MCF 10A (cell line): ENCODE results near the gene AWAT1. TPM values are rescaled to one million over a fixed set of nuclear protein-coding genes. Genes with fewer than 3 reads are reported as not detected.
A peak's percentile ranks its signal among the peaks of the same experiment; 100 is the strongest.
"Not testable (repeated sequence)": the region's sequence is repeated elsewhere in the genome, so short reads cannot be mapped to it uniquely, and the experiment has no call there.

Source experiments
- BruUV-seq: library from RNA; stranded (reverse); fragments of 400-500 nt; replicated peaks from 2 replicates; lab custom pipeline; 2021; lab: Mats Ljungman, UMichigan
- CTCF ChIA-PET: fragments of 300-600 bp; sonication (Branson Sonifier 250); formaldehyde crosslinking; extraction: SDS; loops from one replicate; lab custom pipeline; 2021; ENCODE audit warnings: antibody characterized with exemption, inconsistent platforms; lab: Yijun Ruan, JAX
- POLR2A ChIA-PET: fragments of 300-600, 350-650 bp; sonication (Branson Sonifier 250); formaldehyde crosslinking; extraction: SDS; loops from one replicate; lab custom pipeline; 2020; ENCODE audit warnings: antibody characterized with exemption, inconsistent platforms; lab: Yijun Ruan, JAX
- DNase-seq: peaks from one replicate; pipeline ENCODE4 v3.0.0-alpha.2; 2018; ENCODE audit not compliant: unreplicated experiment
- H3K27ac Mint-ChIP-seq: one replicate; pipeline ENCODE4 v1.8.0; 2022; ENCODE audit warnings: mild to moderate bottlenecking, low read depth, mixed read lengths; ENCODE audit not compliant: unreplicated experiment
- H3K27me3 Mint-ChIP-seq: one replicate; pipeline ENCODE4 v1.8.0; 2022; ENCODE audit warnings: mixed read lengths; ENCODE audit not compliant: insufficient read depth, unreplicated experiment
- H3K36me3 Mint-ChIP-seq: one replicate; pipeline ENCODE4 v1.8.0; 2022; ENCODE audit warnings: mild to moderate bottlenecking, moderate library complexity, mixed read lengths; ENCODE audit not compliant: insufficient read depth, unreplicated experiment
- H3K4me1 Mint-ChIP-seq: one replicate; pipeline ENCODE4 v1.8.0; 2022; ENCODE audit warnings: mixed read lengths; ENCODE audit not compliant: insufficient read depth, unreplicated experiment
- H3K4me3 Mint-ChIP-seq: one replicate; pipeline ENCODE4 v1.8.0; 2022; ENCODE audit warnings: mild to moderate bottlenecking, moderate library complexity, mixed read lengths; ENCODE audit not compliant: unreplicated experiment
- H3K9me3 Mint-ChIP-seq: one replicate; pipeline ENCODE4 v1.8.0; 2022; ENCODE audit warnings: mixed read lengths; ENCODE audit not compliant: unreplicated experiment
- intact Hi-C: fragments of 100-400 bp; cut with micrococcal nuclease; formaldehyde crosslinking; loops from 2 replicates; pipeline ENCODE4 v1.14.1; 2022
- total RNA-seq: library from RNA; stranded (reverse); gene quantifications from 2 replicates; pipeline ENCODE4 v1.2.3, GENCODE V29; 2022
- TF ChIP-seq, protein P1 (sequence below): fragments of 200-600 bp; IDR thresholded peaks from one replicate; pipeline ENCODE4 v1.8.0; 2022; ENCODE audit warnings: antibody characterized with exemption, mild to moderate bottlenecking; ENCODE audit not compliant: unreplicated experiment

AWAT1 gene
- total RNA-seq, 1 experiment from 2014 or later: not detected

DNA sequence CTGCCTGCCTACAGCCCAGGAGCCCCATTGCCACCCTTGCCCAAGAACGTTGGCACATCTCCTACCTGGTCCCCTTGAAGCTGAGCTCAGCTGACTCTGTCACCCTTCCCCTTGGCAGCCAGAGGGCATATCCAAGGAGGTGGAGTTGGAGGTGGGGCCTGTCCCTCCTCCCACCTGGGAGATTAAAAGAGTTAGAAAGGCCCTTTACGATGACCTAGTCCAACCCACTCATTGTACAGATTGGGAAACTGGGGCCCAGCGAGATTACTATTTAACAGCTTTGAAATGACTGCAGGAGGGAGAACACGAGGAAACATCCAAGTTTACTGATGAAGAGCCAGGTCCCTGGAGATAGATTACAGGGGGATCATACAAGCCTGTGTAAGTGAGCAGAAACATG lies 25.6 kb downstream of the AWAT1 start, which contains the start of gene P2RY4:
P2RY4 (minus strand) TSS at position 101 of the 400 bp plus-strand sequence. CDS start 580 bp downstream, outside the sequence.
- no peak within 1 kb of the TSS for H3K4me3 Mint-ChIP-seq
- no peaks in the 10 kb centered on the region for H3K36me3 Mint-ChIP-seq
- ChIA-PET POLR2A (interaction anchor here (0.7 kb wide), 1 partner anchor 127 kb away, joined by 3 read pairs; the partner anchor contains the start of gene IGBP1), CTCF (interaction anchor here (0.6 kb wide), 2 partner anchors 106 to 692 kb away, joined by 3 to 4 read pairs; no protein-coding TSS in a partner anchor)
- BruUV-seq: no TSS peak
- no peak within 1 kb of the TSS for H3K27ac Mint-ChIP-seq
- intact Hi-C loops: loop anchor here (10.0 kb wide), 1 partner anchor 765 kb away; no protein-coding TSS in a partner anchor
- TF ChIP-seq, protein P1, sequence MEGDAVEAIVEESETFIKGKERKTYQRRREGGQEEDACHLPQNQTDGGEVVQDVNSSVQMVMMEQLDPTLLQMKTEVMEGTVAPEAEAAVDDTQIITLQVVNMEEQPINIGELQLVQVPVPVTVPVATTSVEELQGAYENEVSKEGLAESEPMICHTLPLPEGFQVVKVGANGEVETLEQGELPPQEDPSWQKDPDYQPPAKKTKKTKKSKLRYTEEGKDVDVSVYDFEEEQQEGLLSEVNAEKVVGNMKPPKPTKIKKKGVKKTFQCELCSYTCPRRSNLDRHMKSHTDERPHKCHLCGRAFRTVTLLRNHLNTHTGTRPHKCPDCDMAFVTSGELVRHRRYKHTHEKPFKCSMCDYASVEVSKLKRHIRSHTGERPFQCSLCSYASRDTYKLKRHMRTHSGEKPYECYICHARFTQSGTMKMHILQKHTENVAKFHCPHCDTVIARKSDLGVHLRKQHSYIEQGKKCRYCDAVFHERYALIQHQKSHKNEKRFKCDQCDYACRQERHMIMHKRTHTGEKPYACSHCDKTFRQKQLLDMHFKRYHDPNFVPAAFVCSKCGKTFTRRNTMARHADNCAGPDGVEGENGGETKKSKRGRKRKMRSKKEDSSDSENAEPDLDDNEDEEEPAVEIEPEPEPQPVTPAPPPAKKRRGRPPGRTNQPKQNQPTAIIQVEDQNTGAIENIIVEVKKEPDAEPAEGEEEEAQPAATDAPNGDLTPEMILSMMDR: no peak
- no peak for DNase-seq
- H3K27me3 Mint-ChIP-seq: peaks cover 30% of the 10 kb centered on the region
- no peaks in the 10 kb centered on the region for H3K4me1 Mint-ChIP-seq
- no peaks in the 10 kb centered on the region for H3K9me3 Mint-ChIP-seq

DNA sequence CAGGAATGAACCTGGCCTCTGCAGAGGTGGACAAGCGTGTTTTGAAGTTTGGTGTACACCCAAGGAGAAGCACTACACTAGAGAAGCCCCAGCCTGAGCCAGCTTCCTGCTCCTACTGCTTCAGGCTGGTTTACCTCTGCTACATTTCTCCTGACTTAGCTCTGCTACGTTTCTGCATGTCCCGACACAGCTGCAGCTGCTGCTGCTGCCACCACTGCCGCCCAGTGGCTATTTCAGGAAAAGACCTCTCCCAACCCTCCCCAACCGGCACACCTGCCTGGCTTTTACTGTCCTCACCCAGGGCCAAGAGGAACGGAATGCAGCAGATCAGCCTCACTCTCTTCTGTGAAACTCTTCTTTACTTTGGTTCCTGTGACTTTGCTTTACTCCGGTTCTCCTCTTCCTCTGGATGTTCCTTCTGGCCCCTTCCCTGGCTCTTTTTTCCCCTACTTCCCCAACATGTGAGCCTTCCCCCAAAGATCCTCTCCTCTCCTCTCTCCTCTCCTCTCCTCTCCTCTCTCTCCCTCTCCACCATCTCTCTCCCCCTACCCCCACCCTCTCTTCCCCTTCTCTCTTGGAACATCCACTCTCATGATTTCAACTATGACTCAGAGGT lies 28.6 kb downstream of the AWAT1 start:
- ChIA-PET POLR2A (interaction anchor here (1.4 kb wide), 1 partner anchor 130 kb away, joined by 3 read pairs; the partner anchor contains the start of gene IGBP1), CTCF (interaction anchor here (0.6 to 2.8 kb wide), 15 partner anchors 9 to 775 kb away, joined by 3 to 15 read pairs (median 3); partner anchors contain the start of gene PDZD11)
- H3K9me3 Mint-ChIP-seq: no peaks in the 10 kb centered on the region
- H3K27me3 Mint-ChIP-seq: peaks cover 13% of the 10 kb centered on the region
- H3K27ac Mint-ChIP-seq: no peak overlapping the region
- peak; percentile 49 for DNase-seq
- no TSS peak for BruUV-seq
- TF ChIP-seq, protein P1: peak; percentile 61
- no peak overlapping the region for H3K4me3 Mint-ChIP-seq
- H3K4me1 Mint-ChIP-seq: no peaks in the 10 kb centered on the region
- intact Hi-C loops: loop anchor here (1.0 to 10.0 kb wide), 3 partner anchors 66 to 768 kb away; partner anchors contain the start of gene IGBP1
- no peaks in the 10 kb centered on the region for H3K36me3 Mint-ChIP-seq

DNA sequence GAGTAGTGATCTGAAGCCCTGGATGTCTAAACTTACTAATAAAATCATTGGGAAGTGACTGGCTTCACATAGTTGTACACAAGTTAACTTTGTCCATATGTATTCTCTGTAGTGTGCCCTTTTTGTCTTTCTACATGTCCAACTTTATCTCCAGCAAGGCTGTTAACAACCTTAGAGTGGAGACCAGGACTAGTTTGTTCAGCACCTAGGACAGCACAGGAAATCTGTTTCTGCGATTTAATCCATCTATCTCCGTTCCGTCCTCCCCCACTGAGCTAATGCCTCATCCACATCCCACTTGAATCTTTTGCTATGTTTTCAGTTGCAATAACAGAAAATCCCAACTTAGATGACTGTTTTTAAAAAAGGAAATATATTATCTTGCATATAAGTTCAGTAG lies 30.3 kb downstream of the AWAT1 start:
- no TSS peak for BruUV-seq
- no peak overlapping the region for H3K27ac Mint-ChIP-seq
- no peaks in the 10 kb centered on the region for H3K4me1 Mint-ChIP-seq
- peaks cover 22% of the 10 kb centered on the region for H3K27me3 Mint-ChIP-seq
- intact Hi-C loops: loop anchor here (10.0 kb wide), 1 partner anchor 770 kb away; no protein-coding TSS in a partner anchor
- ChIA-PET POLR2A (no interaction called here), CTCF (interaction anchor here (0.6 to 0.9 kb wide), 5 partner anchors 31 to 617 kb away, joined by 3 read pairs; no protein-coding TSS in a partner anchor)
- no peak for DNase-seq
- no peak overlapping the region for H3K4me3 Mint-ChIP-seq
- TF ChIP-seq, protein P1: no peak
- no peaks in the 10 kb centered on the region for H3K9me3 Mint-ChIP-seq
- H3K36me3 Mint-ChIP-seq: no peaks in the 10 kb centered on the region

DNA sequence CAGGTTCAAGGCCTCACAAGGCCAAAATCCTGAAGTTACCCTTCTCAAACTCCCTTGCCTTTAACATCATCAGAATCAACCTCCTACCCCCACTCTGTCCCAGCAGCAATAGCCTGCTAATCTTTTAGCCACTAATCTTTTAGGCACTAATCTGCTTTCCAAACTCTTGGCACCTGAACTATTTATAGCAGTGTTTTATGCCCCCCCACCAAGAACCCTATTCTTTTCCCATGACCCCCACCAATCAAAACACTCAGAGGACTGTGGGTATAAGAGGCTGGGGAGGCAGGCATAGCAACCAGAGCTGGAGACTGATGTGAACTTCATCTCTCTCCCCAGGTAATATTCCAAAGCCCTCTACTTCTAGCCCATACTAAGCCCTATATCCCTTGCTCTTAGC lies 33.6 kb downstream of the AWAT1 start, which contains the start of gene ARR3:
ARR3 (plus strand) TSS at position 301 of the 400 bp plus-strand sequence. CDS start 1,052 bp downstream, outside the sequence.
- Mint-ChIP-seq H3K9me3 (no peaks in the 10 kb centered on the region), H3K4me3 (no peak within 1 kb of the TSS), H3K36me3 (no peaks in the 10 kb centered on the region), H3K27me3 (peaks cover 30% of the 10 kb centered on the region), H3K4me1 (no peaks in the 10 kb centered on the region), H3K27ac (no peak within 1 kb of the TSS)
- ChIA-PET POLR2A (no interaction called here), CTCF (interaction anchor here (0.6 to 1.2 kb wide), 3 partner anchors 71 to 242 kb away, joined by 3 to 4 read pairs (median 3); no protein-coding TSS in a partner anchor)
- no peak for DNase-seq
- TF ChIP-seq, protein P1: no peak
- BruUV-seq: no TSS peak
- intact Hi-C loops: loop anchor here (10.0 kb wide), 1 partner anchor 773 kb away; no protein-coding TSS in a partner anchor

DNA sequence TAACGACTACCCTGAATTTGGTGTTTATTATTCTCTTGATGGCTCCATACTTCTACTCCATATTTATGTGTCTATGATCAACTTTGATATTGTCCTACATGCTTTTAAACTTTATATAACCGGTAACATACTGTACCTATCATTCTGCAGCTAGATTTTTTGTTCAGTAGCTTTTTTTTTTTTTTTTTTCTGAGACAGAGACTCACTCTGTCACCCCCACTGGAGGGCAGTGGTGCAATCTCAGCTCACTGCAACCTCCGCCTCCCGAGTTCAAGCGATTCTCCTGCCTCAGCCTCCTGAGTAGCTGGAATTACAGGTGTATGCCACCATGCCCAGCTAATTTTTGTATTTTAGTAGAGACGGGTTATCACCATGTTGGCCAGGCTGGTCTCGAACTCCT lies 39.6 kb downstream of the AWAT1 start:
- H3K9me3 Mint-ChIP-seq, H3K27ac Mint-ChIP-seq, H3K36me3 Mint-ChIP-seq, H3K4me1 Mint-ChIP-seq, DNase-seq, H3K4me3 Mint-ChIP-seq, intact Hi-C loops, BruUV-seq: not testable (repeated sequence)
- peaks cover 39% of the 10 kb centered on the region for H3K27me3 Mint-ChIP-seq
- ChIA-PET POLR2A (interaction anchor here (0.8 kb wide), 1 partner anchor 14 kb away, joined by 3 read pairs; no protein-coding TSS in a partner anchor), CTCF (interaction anchor here (0.6 kb wide), 2 partner anchors 159 to 755 kb away, joined by 3 to 5 read pairs; no protein-coding TSS in a partner anchor)
